Measurements from ENCODE around the gene POLA2.
"Not testable (repeated sequence)": the region's sequence is repeated elsewhere in the genome, so short reads cannot be mapped to it uniquely, and the experiment has no call there.

The POLA2 gene

GRCh38 chr11:65329478-65329877, 67.7 kb downstream of the POLA2 start:
- H3K9me3 ChIP-seq (ENCODE audit: insufficient read depth, low read length): no peaks in the 10 kb centered on the region
- H3K9ac ChIP-seq (ENCODE audit: insufficient read length, low read depth): no peak overlapping the region
- no peaks in the 10 kb centered on the region for H3K27me3 ChIP-seq (ENCODE audit: insufficient read depth, insufficient read length)
- no peaks in the 10 kb centered on the region for H3K36me3 ChIP-seq (ENCODE audit: insufficient read depth, insufficient read length, low read length)
- no peak overlapping the region for H3K4me3 ChIP-seq (ENCODE audit: insufficient read length, low read depth)
- no peak for TF ChIP-seq YY1 (IDR thresholded peaks at IDR 0.05; ENCODE audit: insufficient read depth, insufficient read length)
- TF ChIP-seq ZNF274 (IDR thresholded peaks at IDR 0.05; ENCODE audit: low read depth, low read length): no peak
- TF ChIP-seq SUZ12 (IDR thresholded peaks at IDR 0.05; ENCODE audit: extremely low read depth, insufficient read depth, insufficient read length): no peak
- DNase-seq (ENCODE audit: low read depth, low spot score): no peak
- no peaks in the 10 kb centered on the region for H3K4me1 ChIP-seq (ENCODE audit: insufficient read depth, insufficient read length)

GRCh38 chr11:65329944-65330403, 68.2 kb downstream of the POLA2 start:
- TF ChIP-seq ZNF274 (IDR thresholded peaks at IDR 0.05; ENCODE audit: low read depth, low read length) (no peak), YY1 (IDR thresholded peaks at IDR 0.05; ENCODE audit: insufficient read depth, insufficient read length) (no peak), SUZ12 (IDR thresholded peaks at IDR 0.05; ENCODE audit: extremely low read depth, insufficient read depth, insufficient read length) (no peak)
- Histone ChIP-seq H3K9ac (ENCODE audit: insufficient read length, low read depth) (no peak overlapping the region), H3K9me3 (ENCODE audit: insufficient read depth, low read length) (no peaks in the 10 kb centered on the region), H3K36me3 (ENCODE audit: insufficient read depth, insufficient read length, low read length) (no peaks in the 10 kb centered on the region), H3K4me3 (ENCODE audit: insufficient read length, low read depth) (no peak overlapping the region), H3K4me1 (ENCODE audit: insufficient read depth, insufficient read length) (no peaks in the 10 kb centered on the region), H3K27me3 (ENCODE audit: insufficient read depth, insufficient read length) (no peaks in the 10 kb centered on the region)
- peak; percentile 97 for DNase-seq (ENCODE audit: low read depth, low spot score)

GRCh38 chr11:65330544-65330943, 68.8 kb downstream of the POLA2 start:
- no peak overlapping the region for H3K9ac ChIP-seq (ENCODE audit: insufficient read length, low read depth)
- no peaks in the 10 kb centered on the region for H3K9me3 ChIP-seq (ENCODE audit: insufficient read depth, low read length)
- TF ChIP-seq YY1 (IDR thresholded peaks at IDR 0.05; ENCODE audit: insufficient read depth, insufficient read length): no peak
- H3K4me3 ChIP-seq (ENCODE audit: insufficient read length, low read depth): no peak overlapping the region
- H3K27me3 ChIP-seq (ENCODE audit: insufficient read depth, insufficient read length): no peaks in the 10 kb centered on the region
- peaks cover 2% of the 10 kb centered on the region for H3K36me3 ChIP-seq (ENCODE audit: insufficient read depth, insufficient read length, low read length)
- DNase-seq (ENCODE audit: low read depth, low spot score): no peak
- H3K4me1 ChIP-seq (ENCODE audit: insufficient read depth, insufficient read length): no peaks in the 10 kb centered on the region

- DNase-seq (ENCODE audit: low read depth, low spot score); H3K27me3 ChIP-seq (ENCODE audit: insufficient read depth, insufficient read length); H3K4me1 ChIP-seq (ENCODE audit: insufficient read depth, insufficient read length); H3K9me3 ChIP-seq (ENCODE audit: insufficient read depth, low read length); H3K4me3 ChIP-seq (ENCODE audit: insufficient read length, low read depth); H3K9ac ChIP-seq (ENCODE audit: insufficient read length, low read depth): not testable (repeated sequence)
- peaks cover 13% of the 10 kb centered on the region for H3K36me3 ChIP-seq (ENCODE audit: insufficient read depth, insufficient read length, low read length)
These were observed 70.8 kb downstream of the POLA2 start for GRCh38 chr11:65332591-65332990.

GRCh38 chr11:65334696-65335295, 73.0 kb downstream of the POLA2 start:
- TF ChIP-seq ZNF274 (IDR thresholded peaks at IDR 0.05; ENCODE audit: low read depth, low read length) (no peak), YY1 (IDR thresholded peaks at IDR 0.05; ENCODE audit: insufficient read depth, insufficient read length) (no peak), SUZ12 (IDR thresholded peaks at IDR 0.05; ENCODE audit: extremely low read depth, insufficient read depth, insufficient read length) (no peak)
- Histone ChIP-seq H3K9ac (ENCODE audit: insufficient read length, low read depth) (peak overlapping the region; percentile 100), H3K9me3 (ENCODE audit: insufficient read depth, low read length) (no peaks in the 10 kb centered on the region), H3K4me3 (ENCODE audit: insufficient read length, low read depth) (peak overlapping the region; percentile 99), H3K36me3 (ENCODE audit: insufficient read depth, insufficient read length, low read length) (peaks cover 31% of the 10 kb centered on the region), H3K4me1 (ENCODE audit: insufficient read depth, insufficient read length) (peaks cover 5% of the 10 kb centered on the region), H3K27me3 (ENCODE audit: insufficient read depth, insufficient read length) (no peaks in the 10 kb centered on the region)
- DNase-seq (ENCODE audit: low read depth, low spot score): no peak

- H3K27me3 ChIP-seq (ENCODE audit: insufficient read depth, insufficient read length): no peaks in the 10 kb centered on the region
- H3K36me3 ChIP-seq (ENCODE audit: insufficient read depth, insufficient read length, low read length): peaks cover 62% of the 10 kb centered on the region
- H3K9me3 ChIP-seq (ENCODE audit: insufficient read depth, low read length): no peaks in the 10 kb centered on the region
- peaks cover 5% of the 10 kb centered on the region for H3K4me1 ChIP-seq (ENCODE audit: insufficient read depth, insufficient read length)
- H3K4me3 ChIP-seq (ENCODE audit: insufficient read length, low read depth): no peak overlapping the region
- DNase-seq (ENCODE audit: low read depth, low spot score): no peak
- no peak for TF ChIP-seq ZNF274 (IDR thresholded peaks at IDR 0.05; ENCODE audit: low read depth, low read length)
- no peak for TF ChIP-seq YY1 (IDR thresholded peaks at IDR 0.05; ENCODE audit: insufficient read depth, insufficient read length)
- TF ChIP-seq SUZ12 (IDR thresholded peaks at IDR 0.05; ENCODE audit: extremely low read depth, insufficient read depth, insufficient read length): no peak
- no peak overlapping the region for H3K9ac ChIP-seq (ENCODE audit: insufficient read length, low read depth)
These were observed 76.9 kb downstream of the POLA2 start for GRCh38 chr11:65338676-65339075.

- peaks cover 5% of the 10 kb centered on the region for H3K4me1 ChIP-seq (ENCODE audit: insufficient read depth, insufficient read length)
- H3K4me3 ChIP-seq (ENCODE audit: insufficient read length, low read depth): no peak overlapping the region
- TF ChIP-seq SUZ12 (IDR thresholded peaks at IDR 0.05; ENCODE audit: extremely low read depth, insufficient read depth, insufficient read length) (no peak), ZNF274 (IDR thresholded peaks at IDR 0.05; ENCODE audit: low read depth, low read length) (no peak), YY1 (IDR thresholded peaks at IDR 0.05; ENCODE audit: insufficient read depth, insufficient read length) (no peak)
- H3K9ac ChIP-seq (ENCODE audit: insufficient read length, low read depth): no peak overlapping the region
- no peaks in the 10 kb centered on the region for H3K27me3 ChIP-seq (ENCODE audit: insufficient read depth, insufficient read length)
- H3K36me3 ChIP-seq (ENCODE audit: insufficient read depth, insufficient read length, low read length): peaks cover 78% of the 10 kb centered on the region
- H3K9me3 ChIP-seq (ENCODE audit: insufficient read depth, low read length): no peaks in the 10 kb centered on the region
- no peak for DNase-seq (ENCODE audit: low read depth, low spot score)
These were observed 78.5 kb downstream of the POLA2 start for GRCh38 chr11:65340226-65340625.

GRCh38 chr11:65341856-65342255, 80.1 kb downstream of the POLA2 start:
- no peak for TF ChIP-seq SUZ12 (IDR thresholded peaks at IDR 0.05; ENCODE audit: extremely low read depth, insufficient read depth, insufficient read length)
- TF ChIP-seq ZNF274 (IDR thresholded peaks at IDR 0.05; ENCODE audit: low read depth, low read length): no peak
- no peak for TF ChIP-seq YY1 (IDR thresholded peaks at IDR 0.05; ENCODE audit: insufficient read depth, insufficient read length)
- H3K36me3 ChIP-seq (ENCODE audit: insufficient read depth, insufficient read length, low read length): peaks cover 84% of the 10 kb centered on the region
- DNase-seq (ENCODE audit: low read depth, low spot score): no peak
- H3K4me3 ChIP-seq (ENCODE audit: insufficient read length, low read depth): no peak overlapping the region
- H3K27me3 ChIP-seq (ENCODE audit: insufficient read depth, insufficient read length): no peaks in the 10 kb centered on the region
- no peak overlapping the region for H3K9ac ChIP-seq (ENCODE audit: insufficient read length, low read depth)
- H3K9me3 ChIP-seq (ENCODE audit: insufficient read depth, low read length): no peaks in the 10 kb centered on the region
- H3K4me1 ChIP-seq (ENCODE audit: insufficient read depth, insufficient read length): peaks cover 5% of the 10 kb centered on the region
